Mammary epithelial cell (primary cell): ENCODE data around the gene PF4V1.

ENCODE experiments used
- CTCF ChIP-seq, 2 donors: IDR thresholded peaks in 1 of 2; conservative IDR thresholded peaks in 1 of 2; 2 replicates each; pipeline ENCODE4 v1.5.1; 2011 to 2012; ENCODE audit warnings: inconsistent platforms in 2 of 2, low read length in 2 of 2, mild to moderate bottlenecking in 2 of 2, control low read depth in 1 of 2, low read depth in 1 of 2; ENCODE audit not compliant: insufficient read depth in 1 of 2; ENCODE audit errors: extremely low read depth in 1 of 2
- EZH2 ChIP-seq: IDR thresholded peaks from 2 replicates; pipeline ENCODE4 v1.6.1; 2012; ENCODE audit warnings: low read length, inconsistent platforms, borderline replicate concordance

GRCh38 chr4:73848183-73848777 is 4.8 kb upstream of the PF4V1 start:
- TF ChIP-seq CTCF (conservative IDR thresholded peaks at IDR 0.05 in 1 of 2, IDR thresholded peaks at IDR 0.05 in 1 of 2; ENCODE audit: extremely low read depth in 1 of 2, insufficient read depth in 1 of 2, low read depth in 1 of 2, low read length in 2 of 2): no peak
- TF ChIP-seq EZH2: no peak
